K562 (cell line): ENCODE measurements around the gene SYT3. TPM values are rescaled to one million over a fixed set of nuclear protein-coding genes. Genes with fewer than 3 reads are reported as not detected.

ENCODE experiments used
- ARHGAP35 ChIP-seq: fragments of 450-650 bp; IDR thresholded peaks from 2 replicates; pipeline ENCODE4 v1.6.1; 2018; ENCODE audit not compliant: partially characterized antibody
- C11orf30 ChIP-seq: fragments of 450-650 bp; IDR thresholded peaks from 2 replicates; pipeline ENCODE4 v1.6.1; 2016; ENCODE audit warnings: low read depth, mild to moderate bottlenecking
- CBFA2T3 ChIP-seq: fragments of 450-650 bp; IDR thresholded peaks from 2 replicates; pipeline ENCODE4 v1.6.1; 2017
- E2F3 ChIP-seq: fragments of 250-450 bp; sonication (Bioruptor Pico); IDR thresholded peaks from 2 replicates; pipeline ENCODE4 v1.4.0; 2020; ENCODE audit warnings: mild to moderate bottlenecking
- EP400 ChIP-seq: fragments of 450-650 bp; IDR thresholded peaks from 2 replicates; pipeline ENCODE4 v1.6.1; 2017; ENCODE audit warnings: antibody characterized with exemption, mild to moderate bottlenecking, moderate library complexity
- PHF8 ChIP-seq: fragments of 200-600 bp; sonication (generic); IDR thresholded peaks from 2 replicates; pipeline ENCODE4 v1.6.1; 2012; ENCODE audit warnings: mixed run types, mild to moderate bottlenecking, inconsistent platforms, low read length, moderate library complexity, borderline replicate concordance
- SIX5 ChIP-seq, 2 experiments: IDR thresholded peaks; 2 replicates each; pipeline ENCODE4 v1.6.1; 2011; ENCODE audit warnings: low read length in 2 of 2, borderline replicate concordance in 1 of 2, low read depth in 1 of 2, mild to moderate bottlenecking in 1 of 2, moderate library complexity in 1 of 2; ENCODE audit not compliant: insufficient read depth in 1 of 2
- SRF ChIP-seq, 2 experiments: fragments of 250-450, 450-650 bp in 1 of 2; sonication (Bioruptor Pico) in 1 of 2; sonication (generic) in 1 of 2; formaldehyde crosslinking; IDR thresholded peaks; 2 replicates each; pipeline versions ENCODE4 v1.5.0 to v1.5.1; 2020 to 2022; ENCODE audit warnings: mild to moderate bottlenecking in 1 of 2, missing genetic modification reagents in 1 of 2
- USF1 ChIP-seq: sonication (generic); formaldehyde crosslinking; IDR thresholded peaks from 2 replicates; pipeline ENCODE4 v1.9.0; 2022; ENCODE audit warnings: mild to moderate bottlenecking, missing genetic modification reagents
- ZNF134 ChIP-seq: fragments of 250-450 bp; sonication (Bioruptor Pico); conservative IDR thresholded peaks from 2 replicates; pipeline ENCODE4 v1.4.0; 2020
- ZNF449 ChIP-seq: fragments of 250-450 bp; sonication (Bioruptor Pico); IDR thresholded peaks from 2 replicates; pipeline ENCODE4 v1.8.0; 2022; ENCODE audit warnings: moderate library complexity, mild to moderate bottlenecking, inconsistent platforms
- ZNF507 ChIP-seq: conservative IDR thresholded peaks from 2 replicates; pipeline ENCODE4 v1.6.1; 2017; ENCODE audit warnings: missing genetic modification characterization, missing compliant biosample characterization
- polyA plus RNA-seq, 8 experiments: library from polyadenylated mRNA; depleted of rRNA in 4 of 8; stranded (reverse) in 5 of 8; unstranded in 3 of 8; fragments of >200 nt; fragmentation: Nextera tagmentation in 2 of 8; fragmentation: Illumina TruSeq in 1 of 8; extraction: Ambion mirVana in 2 of 8; extraction: Trizol in 1 of 8; gene quantifications; 2 replicates each; pipeline versions ENCODE4 v1.2.1 to v1.2.3, GENCODE V29; 2011 to 2014; ENCODE audit warnings: inconsistent platforms in 1 of 8, missing spikeins in 1 of 8
- total RNA-seq, 7 experiments: library from RNA; depleted of rRNA in 6 of 7; stranded (reverse); fragments of >200 nt in 6 of 7; fragmentation: Illumina TruSeq in 2 of 7; extraction: Trizol in 2 of 7; gene quantifications; 2 replicates each; pipeline versions ENCODE4 v1.2.1 to v1.2.3, GENCODE V29; 2011 to 2021; ENCODE audit warnings: low replicate concordance in 1 of 7
- TF ChIP-seq, protein P1 (sequence below): sonication (generic); formaldehyde crosslinking; IDR thresholded peaks from 2 replicates; pipeline ENCODE4 v1.8.0; 2023; ENCODE audit warnings: mild to moderate bottlenecking, missing genetic modification reagents
- TF ChIP-seq, protein P2 (sequence below): sonication (generic); formaldehyde crosslinking; IDR thresholded peaks from 2 replicates; pipeline ENCODE4 v1.8.1; 2023; ENCODE audit warnings: mild to moderate bottlenecking, missing genetic modification reagents
- TF ChIP-seq, protein P3 (sequence below): fragments of 250-450 bp; sonication (Bioruptor Pico); IDR thresholded peaks from 2 replicates; pipeline ENCODE4 v1.6.1; 2021; ENCODE audit warnings: mild to moderate bottlenecking
- TF ChIP-seq, protein P4 (sequence below): fragments of 250-450 bp; sonication (Bioruptor Pico); IDR thresholded peaks from 2 replicates; pipeline ENCODE4 v1.4.0; 2020; ENCODE audit warnings: borderline replicate concordance

SYT3 gene
- total and polyA plus RNA-seq, 9 of the 15 experiments (the other 6 are each of a cell fraction or from before 2014, with no cell fraction given) = 0.36 to 2.0 (median 0.54) TPM; not detected in 2

- TF ChIP-seq, protein P1, sequence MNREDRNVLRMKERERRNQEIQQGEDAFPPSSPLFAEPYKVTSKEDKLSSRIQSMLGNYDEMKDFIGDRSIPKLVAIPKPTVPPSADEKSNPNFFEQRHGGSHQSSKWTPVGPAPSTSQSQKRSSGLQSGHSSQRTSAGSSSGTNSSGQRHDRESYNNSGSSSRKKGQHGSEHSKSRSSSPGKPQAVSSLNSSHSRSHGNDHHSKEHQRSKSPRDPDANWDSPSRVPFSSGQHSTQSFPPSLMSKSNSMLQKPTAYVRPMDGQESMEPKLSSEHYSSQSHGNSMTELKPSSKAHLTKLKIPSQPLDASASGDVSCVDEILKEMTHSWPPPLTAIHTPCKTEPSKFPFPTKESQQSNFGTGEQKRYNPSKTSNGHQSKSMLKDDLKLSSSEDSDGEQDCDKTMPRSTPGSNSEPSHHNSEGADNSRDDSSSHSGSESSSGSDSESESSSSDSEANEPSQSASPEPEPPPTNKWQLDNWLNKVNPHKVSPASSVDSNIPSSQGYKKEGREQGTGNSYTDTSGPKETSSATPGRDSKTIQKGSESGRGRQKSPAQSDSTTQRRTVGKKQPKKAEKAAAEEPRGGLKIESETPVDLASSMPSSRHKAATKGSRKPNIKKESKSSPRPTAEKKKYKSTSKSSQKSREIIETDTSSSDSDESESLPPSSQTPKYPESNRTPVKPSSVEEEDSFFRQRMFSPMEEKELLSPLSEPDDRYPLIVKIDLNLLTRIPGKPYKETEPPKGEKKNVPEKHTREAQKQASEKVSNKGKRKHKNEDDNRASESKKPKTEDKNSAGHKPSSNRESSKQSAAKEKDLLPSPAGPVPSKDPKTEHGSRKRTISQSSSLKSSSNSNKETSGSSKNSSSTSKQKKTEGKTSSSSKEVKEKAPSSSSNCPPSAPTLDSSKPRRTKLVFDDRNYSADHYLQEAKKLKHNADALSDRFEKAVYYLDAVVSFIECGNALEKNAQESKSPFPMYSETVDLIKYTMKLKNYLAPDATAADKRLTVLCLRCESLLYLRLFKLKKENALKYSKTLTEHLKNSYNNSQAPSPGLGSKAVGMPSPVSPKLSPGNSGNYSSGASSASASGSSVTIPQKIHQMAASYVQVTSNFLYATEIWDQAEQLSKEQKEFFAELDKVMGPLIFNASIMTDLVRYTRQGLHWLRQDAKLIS = peak; percentile 88
- TF ChIP-seq ARHGAP35 (peak; percentile 24), CBFA2T3 (peak; percentile 26; the same call in 1 of the 2 replicates), SRF (CRISPR knock-in tag; IDR thresholded peaks at IDR 0.05) (0 out of 4 replicates have a peak, but pooled peaks of 1 of the 2 experiments have one; percentile 37), USF1 (CRISPR knock-in tag) (peak; percentile 47; the same call in 1 of the 2 replicates), SIX5 (IDR thresholded peaks at IDR 0.05; ENCODE audit: borderline replicate concordance in 1 of 2, insufficient read depth in 1 of 2, low read depth in 1 of 2, low read length in 2 of 2) (no peak), EP400 (peak; percentile 55), ZNF134 (CRISPR knock-in tag) (no peak), PHF8 (peak; percentile 74), E2F3 (CRISPR knock-in tag) (no peak), ZNF449 (CRISPR knock-in tag) (no peak), C11orf30 (no peak), ZNF507 (no peak)
- TF ChIP-seq, protein P2, sequence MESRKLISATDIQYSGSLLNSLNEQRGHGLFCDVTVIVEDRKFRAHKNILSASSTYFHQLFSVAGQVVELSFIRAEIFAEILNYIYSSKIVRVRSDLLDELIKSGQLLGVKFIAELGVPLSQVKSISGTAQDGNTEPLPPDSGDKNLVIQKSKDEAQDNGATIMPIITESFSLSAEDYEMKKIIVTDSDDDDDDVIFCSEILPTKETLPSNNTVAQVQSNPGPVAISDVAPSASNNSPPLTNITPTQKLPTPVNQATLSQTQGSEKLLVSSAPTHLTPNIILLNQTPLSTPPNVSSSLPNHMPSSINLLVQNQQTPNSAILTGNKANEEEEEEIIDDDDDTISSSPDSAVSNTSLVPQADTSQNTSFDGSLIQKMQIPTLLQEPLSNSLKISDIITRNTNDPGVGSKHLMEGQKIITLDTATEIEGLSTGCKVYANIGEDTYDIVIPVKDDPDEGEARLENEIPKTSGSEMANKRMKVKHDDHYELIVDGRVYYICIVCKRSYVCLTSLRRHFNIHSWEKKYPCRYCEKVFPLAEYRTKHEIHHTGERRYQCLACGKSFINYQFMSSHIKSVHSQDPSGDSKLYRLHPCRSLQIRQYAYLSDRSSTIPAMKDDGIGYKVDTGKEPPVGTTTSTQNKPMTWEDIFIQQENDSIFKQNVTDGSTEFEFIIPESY (CRISPR knock-in tag) = peak; percentile 36; the same call in 1 of the 2 replicates
- TF ChIP-seq, protein P3, sequence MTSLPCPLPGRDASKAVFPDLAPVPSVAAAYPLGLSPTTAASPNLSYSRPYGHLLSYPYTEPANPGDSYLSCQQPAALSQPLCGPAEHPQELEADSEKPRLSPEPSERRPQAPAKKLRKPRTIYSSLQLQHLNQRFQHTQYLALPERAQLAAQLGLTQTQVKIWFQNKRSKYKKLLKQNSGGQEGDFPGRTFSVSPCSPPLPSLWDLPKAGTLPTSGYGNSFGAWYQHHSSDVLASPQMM (CRISPR knock-in tag) = no peak
- TF ChIP-seq, protein P4, sequence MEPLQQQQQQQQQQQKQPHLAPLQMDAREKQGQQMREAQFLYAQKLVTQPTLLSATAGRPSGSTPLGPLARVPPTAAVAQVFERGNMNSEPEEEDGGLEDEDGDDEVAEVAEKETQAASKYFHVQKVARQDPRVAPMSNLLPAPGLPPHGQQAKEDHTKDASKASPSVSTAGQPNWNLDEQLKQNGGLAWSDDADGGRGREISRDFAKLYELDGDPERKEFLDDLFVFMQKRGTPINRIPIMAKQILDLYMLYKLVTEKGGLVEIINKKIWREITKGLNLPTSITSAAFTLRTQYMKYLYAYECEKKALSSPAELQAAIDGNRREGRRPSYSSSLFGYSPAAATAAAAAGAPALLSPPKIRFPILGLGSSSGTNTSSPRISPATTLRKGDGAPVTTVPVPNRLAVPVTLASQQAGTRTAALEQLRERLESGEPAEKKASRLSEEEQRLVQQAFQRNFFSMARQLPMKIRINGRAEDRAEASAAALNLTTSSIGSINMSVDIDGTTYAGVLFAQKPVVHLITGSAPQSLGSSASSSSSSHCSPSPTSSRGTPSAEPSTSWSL (CRISPR knock-in tag) = peak; percentile 52; the same call in 1 of the 2 replicates
These were observed 19.0 kb upstream of the SYT3 start (continued) for GRCh38 chr19:50658441-50659317.
